ENCODE results near the gene MAPK13.

- TF ChIP-seq CTCF (IDR thresholded peaks at IDR 0.05; ENCODE audit: low read length), result no peak
- TF ChIP-seq EZH2 (optimal IDR thresholded peaks at IDR 0.05; ENCODE audit: low read depth, low read length), result no peak
- no peak for TF ChIP-seq EZH2phosphoT487 (IDR thresholded peaks at IDR 0.05; ENCODE audit: low read length)
These were observed 5.4 kb upstream of the MAPK13 start for GRCh38 chr6:36124881-36125280.
